SW480 (cell line): Measurements from ENCODE around the gene MPND.

Experiments used
- DNase-seq: peaks from one replicate; pipeline ENCODE4 v3.0.0-alpha.2; 2016; ENCODE audit warnings: low spot score

MPND gene

DNA sequence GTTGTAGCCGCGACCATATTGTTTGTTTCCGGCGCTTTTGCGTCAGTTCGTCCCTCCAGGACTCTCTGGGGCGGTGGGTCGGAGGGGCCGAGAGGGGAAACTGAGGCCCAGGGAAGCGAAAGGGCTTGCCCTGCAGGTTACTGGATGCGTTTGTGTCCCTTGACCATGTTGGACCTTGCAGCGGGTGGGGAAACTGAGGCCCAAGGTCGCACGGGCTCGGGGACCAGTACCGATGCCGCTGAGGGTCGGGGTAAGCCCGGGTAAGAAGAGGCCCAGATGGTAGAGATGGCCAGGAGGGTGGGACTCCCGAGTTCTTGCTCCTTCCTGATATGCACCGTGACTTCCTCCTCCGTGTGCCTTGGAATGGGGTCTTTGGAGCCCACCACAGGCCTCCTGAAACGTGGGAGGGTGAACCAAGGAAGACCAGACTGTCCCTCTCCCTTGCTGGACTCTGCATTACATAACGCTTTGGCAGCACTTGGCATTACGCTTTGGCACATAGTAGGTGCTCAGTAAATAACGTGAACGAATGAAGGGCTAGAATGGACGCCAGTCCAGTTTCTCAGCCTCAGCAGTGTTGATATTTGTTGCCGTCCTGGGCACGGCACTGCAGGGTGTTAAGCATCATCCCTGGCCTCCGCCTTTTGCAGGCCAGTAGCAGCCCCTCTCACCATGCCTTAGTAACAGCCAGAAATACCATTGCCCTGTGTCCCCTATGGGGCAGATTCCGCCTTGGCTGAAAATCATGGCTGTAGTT is 59.8 kb downstream of the MPND start:
- DNase-seq, result no peak

DNA sequence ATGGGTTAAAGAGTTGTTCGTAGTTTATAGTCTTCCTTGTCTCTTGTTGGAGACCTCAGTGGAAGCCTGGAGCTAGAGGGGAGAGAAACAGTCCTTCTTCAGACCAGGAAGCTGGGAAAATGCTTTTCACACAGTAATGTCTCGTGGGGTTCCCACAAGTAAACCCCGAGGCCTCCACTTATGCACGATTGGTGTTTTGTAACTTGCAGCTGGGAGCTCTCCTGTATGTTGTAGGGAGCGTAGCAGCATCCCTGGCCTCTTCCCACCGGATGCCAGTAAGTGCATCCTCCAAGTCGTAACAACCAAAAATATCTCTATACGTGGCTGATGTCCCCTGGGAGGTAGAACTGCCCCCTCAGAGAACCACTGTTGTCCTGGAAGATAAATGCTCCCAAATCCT is 62.6 kb downstream of the MPND start:
- DNase-seq, result no peak

DNA sequence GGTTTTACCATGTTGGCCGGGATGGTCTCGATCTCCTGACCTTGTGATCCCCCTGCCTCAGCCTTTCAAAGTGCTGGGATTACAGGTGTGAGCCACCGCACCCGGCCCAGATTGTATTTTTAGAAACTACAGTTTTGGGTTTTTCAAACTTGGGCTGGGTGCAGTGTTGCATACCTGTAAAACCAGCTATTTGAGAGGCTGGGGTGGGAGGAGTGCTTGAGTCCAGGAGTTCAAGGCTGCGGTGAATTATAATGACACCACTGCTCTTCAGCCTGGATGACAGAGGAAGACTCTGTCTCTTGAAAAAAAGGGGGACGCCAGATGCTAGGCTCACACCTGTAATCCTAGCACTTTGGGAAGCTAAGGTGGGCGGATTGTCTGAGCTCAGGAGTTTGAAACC is 63.3 kb downstream of the MPND start:
- no peak for DNase-seq

DNA sequence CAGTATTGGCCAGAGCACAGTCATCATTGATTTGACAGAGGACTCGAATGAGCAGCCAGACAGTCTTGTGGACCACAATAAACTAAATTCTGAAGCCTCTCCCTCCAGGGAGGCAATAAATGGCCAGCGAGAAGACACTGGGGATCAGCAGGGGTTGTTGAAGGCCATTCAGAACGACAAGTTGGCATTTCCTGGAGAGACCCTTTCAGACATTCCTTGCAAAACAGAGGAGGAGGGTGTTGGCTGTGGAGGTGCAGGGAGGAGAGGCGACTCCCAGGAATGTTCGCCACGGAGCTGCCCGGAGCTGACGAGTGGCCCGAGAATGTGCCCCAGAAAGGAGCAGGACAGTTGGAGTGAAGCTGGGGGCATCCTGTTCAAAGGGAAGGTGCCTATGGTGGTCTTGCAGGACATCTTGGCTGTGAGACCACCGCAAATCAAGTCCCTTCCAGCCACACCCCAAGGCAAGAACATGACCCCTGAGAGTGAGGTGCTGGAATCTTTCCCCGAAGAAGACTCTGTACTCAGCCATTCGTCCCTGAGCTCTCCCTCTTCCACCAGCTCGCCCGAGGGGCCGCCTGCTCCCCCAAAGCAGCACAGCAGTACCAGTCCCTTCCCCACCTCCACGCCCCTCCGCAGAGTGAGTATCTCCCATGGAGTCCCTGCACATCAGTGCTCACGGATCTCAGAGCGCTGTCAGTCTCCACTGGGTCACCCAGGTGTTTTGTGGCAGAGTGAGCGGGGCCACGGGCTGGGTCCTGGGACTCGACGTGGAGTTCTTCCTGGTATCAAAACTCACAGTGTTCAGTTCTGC is 66.0 kb downstream of the MPND start:
- no peak for DNase-seq
